Activated T-cell treated with anti-CD3 and anti-CD28 coated beads, Interleukin-2, amount 50 U/mL, for 48 hours (primary cell): ENCODE results near the gene PTPN14.

ENCODE experiments used
- DNase-seq, 2 experiments: peaks; one replicate each; pipeline ENCODE4 v3.0.0-alpha.2; 2020

The PTPN14 gene

GRCh38 chr1:214354440-214355148 is 196.8 kb downstream of the PTPN14 start:
- DNase-seq, result no peak

DNA sequence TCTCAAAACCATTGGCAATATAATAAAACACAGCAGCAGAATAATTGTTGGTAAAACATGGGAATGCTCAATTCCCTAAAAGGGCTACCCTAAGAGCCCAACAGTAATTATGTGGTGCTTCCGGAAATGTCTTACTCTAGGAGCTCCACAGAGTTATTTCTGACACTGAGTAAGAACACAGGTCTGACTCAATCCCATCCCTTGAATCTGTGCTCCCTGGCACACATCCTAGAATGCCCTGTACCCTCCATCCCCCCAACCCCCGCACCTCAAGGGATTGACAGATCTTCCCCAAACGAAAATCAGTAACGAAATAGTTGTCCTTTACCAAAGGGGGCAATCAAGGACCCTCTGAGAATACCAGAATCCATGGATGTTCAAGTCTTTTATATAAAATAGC is 198.6 kb downstream of the PTPN14 start:
- DNase-seq, result no peak

- no peak for DNase-seq
Measured at GRCh38 chr1:214351551-214352277, 199.7 kb downstream of the PTPN14 start.

DNA sequence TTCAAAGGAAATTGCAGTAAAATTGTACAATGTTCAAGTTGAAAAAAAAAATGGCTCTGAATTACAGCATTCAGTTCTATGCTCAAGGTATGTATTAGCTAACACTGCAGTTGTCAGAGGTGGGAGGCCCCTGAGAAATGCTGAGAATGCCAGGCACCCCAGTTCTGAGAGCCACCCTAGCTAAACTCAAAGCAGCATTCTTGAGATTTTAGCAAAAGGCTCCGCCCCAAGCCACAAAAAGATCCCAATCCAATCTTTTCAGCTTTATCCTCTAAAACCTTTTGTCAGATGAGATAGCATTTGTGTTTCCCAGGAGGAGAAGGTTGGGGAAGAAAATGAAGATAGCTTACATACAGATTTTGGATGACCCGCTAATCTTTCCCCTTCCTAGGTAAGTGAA is 201.6 kb downstream of the PTPN14 start:
- no peak for DNase-seq

DNA sequence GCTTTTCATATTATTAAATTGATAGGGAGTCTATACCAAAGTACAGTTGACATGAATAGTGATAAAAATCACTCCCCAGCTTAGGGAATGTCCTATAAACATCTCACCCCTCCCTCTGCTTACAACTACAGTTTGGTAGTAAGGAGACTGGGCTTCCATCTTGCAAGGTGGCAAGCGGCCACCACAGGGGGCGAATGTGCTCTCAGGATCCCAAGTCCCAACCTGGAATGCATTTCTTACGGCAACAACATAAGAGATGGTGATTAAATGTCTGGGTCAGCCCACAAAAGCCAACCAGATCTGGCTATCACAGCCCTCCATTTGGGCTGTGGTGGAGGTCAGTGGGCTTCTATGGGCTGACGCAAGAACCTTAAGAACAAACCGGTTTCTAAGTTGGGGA is 202.4 kb downstream of the PTPN14 start:
- no peak for DNase-seq

DNA sequence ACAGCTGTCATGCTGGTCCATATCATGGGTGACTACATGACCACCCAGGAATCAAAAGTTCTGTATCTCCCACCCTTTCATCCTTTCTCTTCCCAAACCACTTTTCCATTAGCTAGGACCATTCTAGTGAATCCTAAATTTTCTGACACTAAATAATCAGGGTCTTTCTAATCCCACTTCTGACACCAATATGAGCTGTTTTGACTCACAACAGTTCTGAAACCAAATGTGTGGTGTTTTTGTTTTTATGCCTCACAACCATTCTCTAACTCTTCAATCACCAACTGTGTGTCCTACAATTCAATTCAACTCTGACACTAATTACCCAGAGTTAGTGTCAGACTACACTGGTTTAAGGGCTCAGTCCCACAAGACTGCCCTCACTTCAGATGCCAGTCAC is 206.5 kb downstream of the PTPN14 start:
- no peak for DNase-seq

DNA sequence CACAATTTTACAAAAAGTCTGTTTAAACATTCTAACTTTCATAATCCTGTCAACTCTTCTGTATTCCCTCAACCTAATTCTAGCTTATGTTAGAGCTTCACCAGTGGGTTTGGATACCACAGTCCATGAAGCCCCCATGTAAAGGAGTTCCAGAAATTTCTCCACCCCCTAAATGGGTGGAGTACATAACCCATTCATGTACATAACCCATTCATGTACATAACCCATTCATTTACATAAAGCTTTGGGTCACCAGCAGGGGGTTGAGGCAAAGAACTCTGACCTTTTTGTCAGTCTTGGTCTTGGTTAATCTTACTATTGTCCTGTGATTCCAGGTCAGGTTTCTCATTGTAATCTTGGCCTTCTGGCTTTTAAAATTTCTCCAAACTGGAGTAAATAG is 208.9 kb downstream of the PTPN14 start:
- DNase-seq, result no peak

DNA sequence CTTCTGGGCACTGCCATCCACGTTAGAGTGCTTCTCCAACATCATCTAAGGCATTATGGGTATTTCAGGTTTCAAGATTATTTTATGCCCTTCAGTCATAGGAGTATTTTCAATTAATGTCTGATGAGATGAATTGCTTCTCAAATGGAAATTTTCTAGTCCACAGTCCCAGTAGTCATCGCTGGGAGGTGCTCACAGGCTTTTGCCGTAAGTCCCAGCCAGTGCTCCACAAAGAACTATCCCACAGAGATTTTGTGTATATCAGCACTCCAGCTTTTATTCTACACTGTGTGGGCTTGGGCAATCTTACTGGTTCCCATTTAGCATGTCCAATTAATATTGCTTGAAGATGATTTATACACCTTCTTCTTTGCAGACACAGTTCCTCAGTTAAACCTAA is 209.5 kb downstream of the PTPN14 start:
- DNase-seq, result no peak

- DNase-seq, result no peak
Measured at GRCh38 chr1:214341459-214341858, 209.9 kb downstream of the PTPN14 start.

DNA sequence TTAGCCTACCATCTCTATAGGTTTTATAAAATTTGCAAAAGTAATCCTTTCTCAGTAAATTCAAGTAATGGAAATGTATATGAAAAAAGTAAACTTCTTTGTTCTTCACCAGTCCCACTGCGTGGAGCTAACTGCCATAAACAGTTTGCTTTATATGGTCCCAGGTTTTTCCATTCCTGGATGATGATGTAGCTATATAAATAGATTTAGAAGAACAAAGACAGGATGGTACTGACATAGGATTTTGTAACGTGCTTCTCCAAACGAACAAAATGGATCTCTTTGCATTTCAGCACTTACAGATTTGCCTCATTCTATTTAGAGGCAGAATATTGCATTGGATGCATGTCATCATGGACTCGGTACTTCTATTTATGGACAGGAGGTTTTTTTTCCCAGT is 213.2 kb downstream of the PTPN14 start:
- DNase-seq, result no peak

GRCh38 chr1:214337511-214337910 is 213.9 kb downstream of the PTPN14 start:
- DNase-seq, result no peak

DNA sequence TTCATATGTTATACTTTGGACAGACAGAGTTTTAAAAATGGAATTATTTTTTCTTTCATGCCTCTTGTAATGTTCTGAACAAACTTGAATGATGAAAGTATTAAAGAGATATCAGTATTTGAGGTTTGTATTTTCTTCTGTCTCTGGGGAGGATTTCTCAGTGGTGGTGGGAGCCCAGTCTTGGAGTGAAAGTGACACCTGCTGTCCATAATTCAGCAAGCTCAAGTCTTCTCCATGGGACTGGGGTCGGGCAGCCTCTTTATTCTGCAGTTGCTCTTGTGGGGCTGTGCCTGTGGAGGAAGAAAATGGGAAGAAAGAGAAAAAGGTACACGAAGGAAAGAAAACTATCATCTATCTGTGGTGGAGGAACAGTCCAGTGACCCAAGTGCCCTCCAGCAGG is 214.4 kb downstream of the PTPN14 start:
- DNase-seq, result no peak

DNA sequence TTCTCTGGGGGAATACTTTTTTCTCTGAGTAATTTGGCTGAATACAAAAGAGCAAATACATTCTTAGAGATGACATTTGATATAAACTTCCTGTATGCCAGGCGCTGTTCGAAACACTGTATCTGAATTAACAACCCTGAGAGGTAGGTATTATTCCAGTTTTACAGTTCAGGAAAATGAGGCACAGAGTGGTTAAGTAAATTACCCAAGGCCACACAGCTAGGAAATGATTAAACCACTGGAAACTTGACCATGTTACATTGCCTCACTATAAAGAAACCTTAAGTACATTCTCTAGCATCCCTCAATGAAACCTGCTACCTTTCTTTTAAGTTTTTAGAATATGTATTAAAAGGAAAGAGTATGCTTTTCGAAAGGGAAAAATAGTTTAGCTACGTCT is 215.8 kb downstream of the PTPN14 start:
- no peak for DNase-seq

DNA sequence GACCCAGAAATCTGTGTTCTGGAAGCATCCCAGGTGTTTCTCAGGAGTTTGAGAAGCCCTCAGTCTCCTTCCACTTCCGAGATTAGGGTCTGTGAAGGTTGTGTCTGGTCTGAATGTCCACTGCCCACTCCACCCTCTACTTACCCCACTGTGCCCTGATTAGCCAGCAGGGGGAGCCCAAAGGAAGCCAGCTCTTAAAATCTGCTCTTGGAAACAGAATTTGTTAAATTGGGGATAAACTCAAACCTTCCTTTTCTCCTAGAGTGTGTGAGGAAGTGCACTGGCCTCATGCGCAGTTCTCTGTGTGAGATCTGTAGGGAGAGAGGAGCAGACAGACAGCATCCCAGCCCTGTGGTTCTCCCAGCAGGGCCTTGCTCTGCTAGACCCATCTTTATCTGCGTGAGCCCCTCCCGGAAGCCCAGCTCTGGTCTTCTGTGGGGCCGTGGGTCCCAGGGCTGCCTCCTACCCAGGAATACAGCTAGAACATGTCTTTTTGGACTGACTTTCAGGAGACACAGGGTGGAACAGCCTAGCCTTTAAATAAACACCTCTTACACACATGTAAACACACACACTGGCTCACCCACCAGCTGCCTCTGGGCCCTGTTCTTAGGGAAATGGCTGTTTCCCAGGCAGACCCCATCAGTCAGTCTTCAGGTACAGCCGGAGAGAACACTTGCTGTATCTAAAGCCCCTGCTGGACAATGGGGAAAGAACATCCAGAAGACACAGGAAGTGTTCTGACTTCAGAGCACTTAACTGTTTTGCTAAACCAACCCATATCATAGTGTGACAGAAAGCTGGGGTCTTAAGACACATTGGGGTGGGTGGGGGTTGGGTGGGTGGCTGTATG is 218.2 kb downstream of the PTPN14 start:
- DNase-seq, result peak; percentile 62 to 64

- DNase-seq, result peak; percentile 75 to 77
Measured at GRCh38 chr1:214331827-214332423, 219.5 kb downstream of the PTPN14 start.

DNA sequence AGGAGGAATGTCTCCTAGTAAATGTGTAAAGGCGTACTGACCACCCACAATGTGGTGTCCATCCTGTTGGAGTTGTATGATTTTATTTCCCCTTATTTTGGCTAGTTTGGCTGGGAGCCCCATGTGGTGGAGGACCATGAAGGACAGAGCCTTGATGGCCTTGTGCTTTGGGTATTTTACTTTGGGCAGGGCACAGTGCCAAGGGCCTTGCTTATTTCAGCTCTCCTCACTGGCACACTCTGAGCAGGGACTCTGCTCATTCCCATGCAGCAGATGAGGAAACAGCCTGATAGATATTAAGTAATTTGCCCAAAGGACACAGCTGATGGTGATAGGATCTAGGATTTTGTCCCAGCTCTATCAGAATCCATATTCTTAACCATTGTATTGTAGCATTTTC is 220.2 kb downstream of the PTPN14 start:
- DNase-seq, result no peak

DNA sequence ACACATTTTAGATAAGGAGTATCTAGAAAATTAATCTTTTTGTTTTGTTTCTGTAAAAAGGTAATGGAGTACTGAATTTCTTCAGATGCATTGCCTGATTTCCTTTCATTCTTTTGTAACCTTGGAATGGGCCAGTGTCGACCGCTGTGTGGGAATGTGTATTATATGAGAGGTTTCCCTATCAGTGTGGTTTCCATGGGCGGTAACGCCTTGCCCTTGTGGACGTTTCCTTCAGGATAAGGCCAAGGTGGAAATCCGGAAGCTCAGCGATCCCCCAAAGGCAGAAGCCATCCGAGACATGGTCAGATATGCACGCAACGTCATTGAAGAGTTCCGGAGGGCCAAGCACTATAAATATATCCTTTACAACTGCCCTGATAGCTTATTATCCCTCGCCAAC is 220.7 kb downstream of the PTPN14 start:
- DNase-seq, result no peak

GRCh38 chr1:214330222-214330621 is 221.2 kb downstream of the PTPN14 start:
- no peak for DNase-seq

DNA sequence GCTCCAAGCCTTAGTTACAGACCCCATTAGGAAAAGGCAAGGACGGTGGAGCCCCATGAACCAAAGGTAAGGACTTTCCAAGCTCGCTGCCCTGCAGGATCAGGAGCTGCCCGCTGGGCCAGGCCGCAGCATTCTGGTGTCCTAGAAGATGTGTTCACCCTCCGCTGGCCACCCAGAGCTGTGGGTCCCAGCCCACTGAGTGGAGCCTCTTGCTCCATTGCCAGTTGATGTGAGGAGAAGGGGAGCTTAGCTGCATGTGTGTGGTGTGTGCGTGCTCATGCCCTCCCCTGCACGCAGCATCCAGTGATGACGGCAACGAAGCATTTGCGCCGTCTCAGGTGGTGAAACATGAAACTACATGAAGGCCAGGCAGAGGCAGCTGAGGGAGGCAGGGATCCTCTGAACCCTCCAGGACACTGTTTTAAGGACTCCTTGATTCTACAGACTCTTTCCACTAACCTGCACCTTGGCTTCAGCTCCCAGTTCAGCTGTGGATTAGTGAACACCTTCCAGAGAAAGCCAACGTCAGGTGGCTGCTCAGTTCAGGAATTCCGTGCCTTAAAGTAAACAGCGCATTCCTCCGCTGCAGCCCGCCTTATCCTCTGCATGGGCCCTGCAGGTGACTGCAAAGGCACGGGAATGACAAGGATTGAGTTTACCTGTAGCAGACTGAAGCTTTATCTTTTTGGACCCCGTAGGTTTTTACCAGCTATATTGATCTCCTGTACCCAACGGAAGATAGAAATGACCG is 221.8 kb downstream of the PTPN14 start:
- DNase-seq, result no peak

DNA sequence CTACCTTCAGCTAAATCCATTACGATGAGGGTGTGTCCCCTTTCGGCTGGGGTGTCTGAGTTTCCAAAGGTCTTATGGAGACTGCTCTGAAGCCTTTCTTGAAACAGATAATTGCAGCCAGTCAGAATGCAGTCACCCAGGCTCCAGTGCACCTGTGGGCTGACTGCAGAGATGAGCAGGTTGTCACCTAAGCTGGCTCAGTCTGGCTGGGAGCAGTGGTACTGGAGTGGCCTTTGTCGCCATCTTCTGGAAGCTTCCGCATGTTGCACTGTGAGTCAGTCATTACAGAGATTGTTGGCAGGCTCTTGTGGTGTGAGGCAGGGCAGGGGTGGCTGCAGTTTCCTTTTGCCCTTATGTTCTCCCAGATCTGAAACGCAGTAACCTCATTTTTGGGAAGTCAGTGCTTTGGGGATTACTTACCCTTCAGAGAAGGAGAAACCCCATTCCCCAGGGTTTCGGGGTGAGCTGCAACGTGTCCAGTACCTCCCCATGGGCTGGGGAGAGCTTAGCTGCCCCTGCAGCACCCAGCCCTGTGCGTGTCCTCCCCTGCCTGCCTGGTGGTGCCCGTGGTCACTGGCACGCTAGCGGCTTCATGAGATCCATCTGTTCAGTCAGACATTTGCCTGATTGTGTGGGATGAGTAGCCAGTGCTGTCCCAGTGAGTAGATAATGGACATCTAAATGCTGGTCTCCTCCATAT is 222.5 kb downstream of the PTPN14 start:
- DNase-seq, result peak; percentile 82 to 85

DNA sequence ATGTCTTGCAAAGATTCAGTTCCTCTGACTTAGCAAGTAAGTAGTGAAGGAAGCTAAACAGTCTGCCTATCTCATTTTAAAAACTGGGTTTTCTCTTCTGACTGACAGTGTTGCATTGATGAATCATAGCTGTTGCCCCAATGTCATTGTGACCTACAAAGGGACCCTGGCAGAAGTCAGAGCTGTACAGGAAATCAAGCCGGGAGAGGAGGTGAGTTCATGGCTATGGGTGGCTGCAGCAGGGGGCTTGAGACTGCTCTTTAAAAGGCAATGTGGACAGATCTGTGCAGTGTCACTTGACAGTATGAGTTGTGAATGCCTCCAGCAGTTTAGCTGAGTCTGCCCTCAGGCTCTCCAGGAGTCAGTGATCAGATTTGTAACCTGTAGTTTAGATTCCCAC is 223.9 kb downstream of the PTPN14 start:
- DNase-seq, result no peak

GRCh38 chr1:214326406-214326805 is 225.0 kb downstream of the PTPN14 start:
- DNase-seq, result no peak
